Tibial artery (tissue), 4 donors: Measurements from ENCODE around the gene SPNS2.

ENCODE experiments used
- DNase-seq, 2 donors: peaks; one replicate each; pipeline ENCODE4 v3.0.0-alpha.2; 2019
- H3K27ac ChIP-seq, 2 donors: fragments of 200-600 bp; sonication (generic) in 1 of 2; 1 replicate in 1 of 2; 2 replicates in 1 of 2; pipeline ENCODE4 v1.5.1; 2018 to 2019; ENCODE audit warnings: mild to moderate bottlenecking in 1 of 2
- H3K27me3 ChIP-seq, 2 donors: fragments of 200-600 bp; sonication (generic) in 1 of 2; one replicate each; pipeline versions ENCODE4 v1.5.1 to v1.6.0; 2016 to 2019
- H3K36me3 ChIP-seq, 3 donors: fragments of 200-600 bp; sonication (generic) in 2 of 3; one replicate each; pipeline ENCODE4 v1.5.1; 2016 to 2019; ENCODE audit warnings: mild to moderate bottlenecking in 2 of 3
- H3K4me1 ChIP-seq, 4 donors: fragments of 200-600 bp; sonication (generic) in 2 of 4; 1 replicate in 3 of 4; 2 replicates in 1 of 4; pipeline ENCODE4 v1.5.1; 2016 to 2019
- H3K4me3 ChIP-seq, 2 donors: fragments of 200-600 bp; sonication (generic) in 1 of 2; 1 replicate in 1 of 2; 2 replicates in 1 of 2; pipeline ENCODE4 v1.5.1; 2018 to 2019; ENCODE audit warnings: mild to moderate bottlenecking in 2 of 2
- H3K9me3 ChIP-seq, 3 donors: fragments of 200-600 bp; sonication (generic) in 1 of 3; one replicate each; pipeline ENCODE4 v1.5.1; 2016 to 2019
- CTCF ChIP-seq, 2 experiments: fragments of 200-600 bp in 1 of 2; fragments of 450-650 bp in 1 of 2; IDR thresholded peaks; one replicate each; pipeline ENCODE4 v1.5.1; 2017 to 2019; ENCODE audit warnings: antibody characterized with exemption in 2 of 2, mild to moderate bottlenecking in 1 of 2, moderate library complexity in 1 of 2
- intact Hi-C: fragments of 100-400 bp; cut with DNase I; formaldehyde crosslinking; loops from one replicate; pipeline ENCODE4 v1.15.0; 2023; ENCODE audit warnings: low total_unique reads

Gene SPNS2

GRCh38 chr17:4463818-4464476, 34.7 kb upstream of the SPNS2 start:
- Histone ChIP-seq H3K9me3 (peaks cover 0 to 8% (median 8%) of the 10 kb centered on the region in 3 donors), H3K27ac (no peak overlapping the region), H3K36me3 (no peaks in the 10 kb centered on the region), H3K4me1 (peaks cover 0 to under 1% (median 0%) of the 10 kb centered on the region in 4 donors), H3K4me3 (no peak overlapping the region), H3K27me3 (no peaks in the 10 kb centered on the region)
- intact Hi-C loops = no loop called here
- no peak for DNase-seq
- no peak for TF ChIP-seq CTCF (IDR thresholded peaks at IDR 0.05)

GRCh38 chr17:4465786-4466185, 32.9 kb upstream of the SPNS2 start:
- intact Hi-C loops = no loop called here
- no peaks in the 10 kb centered on the region for H3K27me3 ChIP-seq
- H3K36me3 ChIP-seq = no peaks in the 10 kb centered on the region
- peaks cover 0 to 3% (median 0%) of the 10 kb centered on the region in 4 donors for H3K4me1 ChIP-seq
- H3K9me3 ChIP-seq = no peaks in the 10 kb centered on the region
- H3K27ac ChIP-seq = no peak overlapping the region
- H3K4me3 ChIP-seq = no peak overlapping the region
- DNase-seq = no peak
- no peak for TF ChIP-seq CTCF (IDR thresholded peaks at IDR 0.05)

- no peak overlapping the region for H3K27ac ChIP-seq
- H3K4me1 ChIP-seq = peaks cover 0 to 3% (median 0%) of the 10 kb centered on the region in 4 donors
- intact Hi-C loops = no loop called here
- DNase-seq = no peak
- no peaks in the 10 kb centered on the region for H3K9me3 ChIP-seq
- no peaks in the 10 kb centered on the region for H3K27me3 ChIP-seq
- no peak overlapping the region for H3K4me3 ChIP-seq
- no peaks in the 10 kb centered on the region for H3K36me3 ChIP-seq
- TF ChIP-seq CTCF (IDR thresholded peaks at IDR 0.05) = no peak
Observed at GRCh38 chr17:4467287-4467686, 31.4 kb upstream of the SPNS2 start.

GRCh38 chr17:4469552-4469951, 29.1 kb upstream of the SPNS2 start:
- intact Hi-C loops = no loop called here
- no peak overlapping the region for H3K27ac ChIP-seq
- no peak overlapping the region for H3K4me3 ChIP-seq

GRCh38 chr17:4472286-4472685, 26.4 kb upstream of the SPNS2 start:
- no peaks in the 10 kb centered on the region for H3K9me3 ChIP-seq
- TF ChIP-seq CTCF (IDR thresholded peaks at IDR 0.05) = no peak
- H3K4me3 ChIP-seq = no peak overlapping the region
- H3K27me3 ChIP-seq = peaks cover 0 to 19% of the 10 kb centered on the region in 2 donors
- H3K4me1 ChIP-seq = peaks cover 0 to 16% (median 1%) of the 10 kb centered on the region in 4 donors
- DNase-seq = no peak
- no peak overlapping the region for H3K27ac ChIP-seq
- H3K36me3 ChIP-seq = no peaks in the 10 kb centered on the region
- intact Hi-C loops = no loop called here

More at GRCh38 chr17:4469552-4469951, 29.1 kb upstream of the SPNS2 start:
- Histone ChIP-seq H3K36me3 (no peaks in the 10 kb centered on the region), H3K4me1 (peaks cover 0 to 5% (median 1%) of the 10 kb centered on the region in 4 donors), H3K27me3 (peaks cover 0 to 6% of the 10 kb centered on the region in 2 donors), H3K9me3 (no peaks in the 10 kb centered on the region)
- no peak for DNase-seq
- TF ChIP-seq CTCF (IDR thresholded peaks at IDR 0.05) = no peak
